GM18499 (cell line): Measurements from ENCODE around the gene OR2H1.
"Not testable (repeated sequence)": the region's sequence is repeated elsewhere in the genome, so short reads cannot be mapped to it uniquely, and the experiment has no call there.

Experiments used
- ATAC-seq: cut with Tn5 transposase; IDR thresholded peaks from one replicate; pipeline ENCODE4 v1.9.1; 2021; ENCODE audit warnings: moderate number of reproducible peaks; ENCODE audit not compliant: insufficient read depth, unreplicated experiment

OR2H1 gene

GRCh38 chr6:29456971-29457370 is at the start of gene OR2H1, which contains the start of gene OR11A1:
Gene OR2H1 (plus strand): TSS chr6:29457155. CDS start chr6:29461770, 4,615 bp downstream.
Gene OR11A1 (minus strand): TSS chr6:29457071. CDS start chr6:29427641, 29,430 bp downstream.
- ATAC-seq: no peak

GRCh38 chr6:29414588-29414987 is 42.4 kb upstream of the OR2H1 start, which contains the start of gene OR12D1:
Gene OR12D1 (plus strand): TSS chr6:29414928.
- no peak for ATAC-seq

GRCh38 chr6:29419516-29419915 is 37.4 kb upstream of the OR2H1 start:
- ATAC-seq: no peak

GRCh38 chr6:29424168-29424567 is 32.8 kb upstream of the OR2H1 start:
- no peak for ATAC-seq

- no peak for ATAC-seq
Observed at GRCh38 chr6:29424575-29424974, 32.4 kb upstream of the OR2H1 start.

GRCh38 chr6:29425075-29425474 is 31.9 kb upstream of the OR2H1 start:
- no peak for ATAC-seq

GRCh38 chr6:29426654-29427053 is 30.3 kb upstream of the OR2H1 start:
- no peak for ATAC-seq

GRCh38 chr6:29436730-29437129 is 20.2 kb upstream of the OR2H1 start:
- not testable (repeated sequence) for ATAC-seq

- no peak for ATAC-seq
Observed at GRCh38 chr6:29439006-29439405, 17.9 kb upstream of the OR2H1 start, which contains the start of gene OR10C1. Gene OR10C1 (plus strand): TSS chr6:29439306. CDS start chr6:29440016, 710 bp downstream.

GRCh38 chr6:29442719-29443118 is 14.2 kb upstream of the OR2H1 start:
- ATAC-seq: no peak

GRCh38 chr6:29444031-29444430 is 12.9 kb upstream of the OR2H1 start:
- not testable (repeated sequence) for ATAC-seq

GRCh38 chr6:29447670-29448069 is 9.3 kb upstream of the OR2H1 start:
- ATAC-seq: no peak

- ATAC-seq: no peak
Observed at GRCh38 chr6:29451471-29452193, 5.3 kb upstream of the OR2H1 start.

- no peak for ATAC-seq
Observed at GRCh38 chr6:29461021-29461814, 4.3 kb downstream of the OR2H1 start.

GRCh38 chr6:29462022-29462421 is 5.1 kb downstream of the OR2H1 start:
- ATAC-seq: no peak

- no peak for ATAC-seq
Observed at GRCh38 chr6:29465279-29465678, 8.3 kb downstream of the OR2H1 start.

- no peak for ATAC-seq
Observed at GRCh38 chr6:29465801-29466200, 8.8 kb downstream of the OR2H1 start.

- no peak for ATAC-seq
Observed at GRCh38 chr6:29466241-29466640, 9.3 kb downstream of the OR2H1 start.

- ATAC-seq: no peak
Observed at GRCh38 chr6:29474996-29475395, 18.0 kb downstream of the OR2H1 start.

GRCh38 chr6:29477923-29478450 is 21.0 kb downstream of the OR2H1 start:
- ATAC-seq: no peak

GRCh38 chr6:29478740-29479139 is 21.8 kb downstream of the OR2H1 start:
- no peak for ATAC-seq
